Mesendoderm (in vitro differentiated cells): ENCODE results near the gene PAK4.

Experiments used
- DNase-seq: peaks from one replicate; pipeline ENCODE4 v3.0.0; 2013
- H2AK5ac ChIP-seq: 2 replicates; pipeline ENCODE4 v1.6.1; 2013; ENCODE audit warnings: low read length, inconsistent platforms
- H2BK120ac ChIP-seq: 2 replicates; pipeline ENCODE4 v1.6.1; 2013; ENCODE audit warnings: low read depth, mild to moderate bottlenecking, low read length, moderate library complexity, mixed read lengths
- H2BK15ac ChIP-seq: replicated peaks from 2 replicates; pipeline ENCODE4 v1.6.1; 2013; ENCODE audit warnings: low read depth, mild to moderate bottlenecking, moderate library complexity
- H2BK5ac ChIP-seq: 2 replicates; pipeline ENCODE4 v1.6.1; 2013; ENCODE audit warnings: low read length, inconsistent platforms
- H3K18ac ChIP-seq: 2 replicates; pipeline ENCODE4 v1.6.1; 2013; ENCODE audit warnings: mild to moderate bottlenecking, low read length, mixed read lengths
- H3K23ac ChIP-seq: one replicate; pipeline ENCODE4 v1.6.1; 2013; ENCODE audit warnings: low read length
- H3K27ac ChIP-seq: 2 replicates; pipeline ENCODE4 v1.5.1; 2013; ENCODE audit warnings: low read depth, mild to moderate bottlenecking, inconsistent platforms, low read length, moderate library complexity
- H3K27me3 ChIP-seq: 2 replicates; pipeline ENCODE4 v1.6.1; 2013; ENCODE audit warnings: low read length, control low read depth, mild to moderate bottlenecking, inconsistent platforms; ENCODE audit not compliant: insufficient read depth, poor library complexity
- H3K36me3 ChIP-seq: 2 replicates; pipeline ENCODE4 v1.6.1; 2013; ENCODE audit warnings: low read length, inconsistent platforms; ENCODE audit not compliant: control insufficient read depth, insufficient read depth
- H3K4ac ChIP-seq: one replicate; pipeline ENCODE4 v1.6.1; 2013; ENCODE audit warnings: low read depth, mild to moderate bottlenecking, low read length, moderate library complexity
- H3K4me1 ChIP-seq: 2 replicates; pipeline ENCODE4 v1.6.1; 2013; ENCODE audit warnings: low read depth, low read length, inconsistent platforms; ENCODE audit not compliant: control insufficient read depth
- H3K4me2 ChIP-seq: 2 replicates; pipeline ENCODE4 v1.6.1; 2013; ENCODE audit warnings: low read length
- H3K4me3 ChIP-seq: 2 replicates; pipeline ENCODE4 v1.5.1; 2013; ENCODE audit warnings: mild to moderate bottlenecking, low read length
- H3K56ac ChIP-seq: one replicate; pipeline ENCODE4 v1.6.1; 2013; ENCODE audit warnings: low read length
- H3K79me1 ChIP-seq: 2 replicates; pipeline ENCODE4 v1.6.1; 2013; ENCODE audit warnings: low read length, inconsistent platforms
- H3K79me2 ChIP-seq: 2 replicates; pipeline ENCODE4 v1.6.1; 2013; ENCODE audit warnings: mild to moderate bottlenecking, low read length; ENCODE audit not compliant: control insufficient read depth, insufficient read depth
- H3K9ac ChIP-seq: 2 replicates; pipeline ENCODE4 v1.6.1; 2013; ENCODE audit warnings: low read length, inconsistent platforms
- H4K5ac ChIP-seq: one replicate; pipeline ENCODE4 v1.6.1; 2013; ENCODE audit warnings: low read length
- H4K8ac ChIP-seq: one replicate; pipeline ENCODE4 v1.6.1; 2013; ENCODE audit warnings: low read depth, mild to moderate bottlenecking, control low read depth, low read length, moderate library complexity
- WGBS: extraction: QIAGEN DNeasy Blood & Tissue Kit; methylation state at CpG from one replicate; pipeline ENCODE4 v1.1.7; 2013; ENCODE audit warnings: low lambda C conversion rate, missing lambda C conversion rate; ENCODE audit not compliant: insufficient coverage; ENCODE audit errors: extremely low coverage; 5-methylcytosine and 5-hydroxymethylcytosine counted together

Gene PAK4

DNA sequence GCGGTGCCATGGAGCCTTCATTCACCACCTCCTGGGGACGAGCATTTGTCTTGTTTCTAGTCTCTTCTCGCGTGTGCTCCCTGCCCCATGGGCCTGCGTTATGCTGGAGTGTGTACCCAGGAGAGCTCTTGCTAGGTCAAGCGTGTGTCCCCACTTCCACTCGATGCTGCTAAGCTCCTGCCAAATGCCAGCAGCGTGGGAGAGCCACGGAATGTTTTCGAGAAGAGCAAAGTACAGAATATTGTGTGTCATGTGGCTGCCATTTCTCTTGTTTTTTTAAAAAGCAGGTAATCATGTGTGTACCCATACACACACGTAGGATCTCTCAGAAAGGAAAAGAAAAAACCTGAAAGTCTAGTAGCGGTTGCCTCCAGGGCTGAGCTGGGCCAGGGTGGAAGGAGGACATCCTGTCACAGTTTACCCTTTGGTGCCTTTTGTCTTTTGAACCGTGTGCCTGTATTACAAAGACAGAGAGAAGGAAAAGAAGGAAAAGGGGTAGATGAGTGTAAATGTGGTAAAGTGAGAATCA lies 28.6 kb downstream of the PAK4 start:
- Histone ChIP-seq H2AK5ac (no peak overlapping the region), H3K4me1 (peaks cover 7% of the 10 kb centered on the region), H3K79me1 (peaks cover 36% of the 10 kb centered on the region), H3K18ac (no peak overlapping the region), H2BK15ac (no peak overlapping the region), H3K36me3 (no peaks in the 10 kb centered on the region), H3K56ac (no peak overlapping the region), H3K4me2 (no peak overlapping the region), H3K27ac (no peak overlapping the region), H3K4me3 (no peak overlapping the region), H3K79me2 (peaks cover 18% of the 10 kb centered on the region), H3K4ac (no peak overlapping the region), H3K27me3 (no peaks in the 10 kb centered on the region), H2BK5ac (no peak overlapping the region), H3K23ac (no peak overlapping the region), H3K9ac (no peak overlapping the region), H2BK120ac (no peak overlapping the region), H4K8ac (no peak overlapping the region), H4K5ac (no peak overlapping the region)
- DNase-seq: no peak
- WGBS: no CpG with 5 or more reads among the region's 13 CpGs

DNA sequence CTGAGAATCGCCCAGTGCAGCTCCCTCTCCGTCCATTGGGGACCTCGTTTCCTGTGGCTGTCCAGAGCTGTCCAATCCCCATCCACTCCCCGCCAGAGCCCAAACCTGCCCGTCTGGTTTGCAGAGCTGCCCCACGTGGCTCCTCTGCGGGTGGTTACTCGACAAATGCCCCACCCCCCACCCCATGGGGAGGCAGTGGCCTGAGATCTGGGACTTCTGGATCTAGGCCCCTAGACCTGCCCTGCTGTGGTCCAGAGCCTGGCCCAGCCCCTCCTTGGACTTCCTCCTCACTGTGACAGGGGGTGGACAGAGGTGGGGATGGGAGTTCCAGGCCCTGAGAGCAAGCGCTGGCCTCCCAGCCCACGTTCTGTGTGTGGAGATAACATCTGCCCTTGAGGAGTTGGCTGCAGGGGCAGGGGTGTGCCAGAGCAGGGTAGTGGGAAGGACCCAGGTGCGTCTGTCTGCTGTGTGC lies 29.1 kb downstream of the PAK4 start:
- Histone ChIP-seq H3K27me3 (no peaks in the 10 kb centered on the region), H2AK5ac (no peak overlapping the region), H2BK15ac (no peak overlapping the region), H2BK120ac (no peak overlapping the region), H4K8ac (no peak overlapping the region), H3K79me1 (peaks cover 34% of the 10 kb centered on the region), H3K23ac (no peak overlapping the region), H3K4me2 (no peak overlapping the region), H3K4ac (no peak overlapping the region), H3K56ac (no peak overlapping the region), H3K27ac (no peak overlapping the region), H4K5ac (no peak overlapping the region), H3K4me1 (peaks cover 7% of the 10 kb centered on the region), H2BK5ac (no peak overlapping the region), H3K36me3 (no peaks in the 10 kb centered on the region), H3K79me2 (peaks cover 16% of the 10 kb centered on the region), H3K9ac (no peak overlapping the region), H3K4me3 (no peak overlapping the region), H3K18ac (no peak overlapping the region)
- WGBS: no CpG with 5 or more reads among the region's 11 CpGs
- peak; percentile 81 for DNase-seq

DNA sequence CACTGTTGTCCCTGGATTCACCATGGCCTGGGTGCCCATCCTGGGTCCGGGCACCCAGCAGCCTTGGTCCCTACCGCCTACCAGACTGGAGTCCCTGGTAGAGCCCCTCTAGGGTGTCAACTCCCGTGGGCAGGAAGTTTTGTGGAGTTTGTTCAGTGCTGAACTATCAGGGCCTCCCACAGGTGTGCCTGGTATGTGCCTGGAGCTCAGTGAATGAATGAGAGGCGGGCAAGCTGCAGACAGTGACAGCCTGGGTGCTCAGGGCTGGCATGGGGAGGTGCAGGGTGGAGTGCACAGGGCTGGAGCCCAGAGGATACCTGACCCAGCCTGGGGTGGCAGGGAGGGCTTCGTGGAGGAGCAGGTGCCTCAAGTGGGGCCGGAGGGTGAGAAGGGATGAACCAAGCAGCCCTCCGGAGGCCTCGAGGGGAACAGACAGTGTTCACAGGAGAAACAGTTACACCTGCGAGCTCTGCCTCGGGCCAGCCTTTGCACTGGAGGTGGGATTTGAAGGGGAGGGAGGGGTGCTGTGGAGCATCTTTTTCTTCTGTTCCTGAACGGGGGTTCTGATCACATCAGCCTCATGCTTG lies 29.6 kb downstream of the PAK4 start:
- no peak overlapping the region for H2AK5ac ChIP-seq
- H3K4ac ChIP-seq: no peak overlapping the region
- no peak overlapping the region for H3K27ac ChIP-seq
- DNase-seq: no peak
- no peak overlapping the region for H4K5ac ChIP-seq
- no peak overlapping the region for H3K18ac ChIP-seq
- no peak overlapping the region for H2BK120ac ChIP-seq
- WGBS: no CpG with 5 or more reads among the region's 11 CpGs
- H3K4me3 ChIP-seq: no peak overlapping the region
- H3K79me2 ChIP-seq: peaks cover 15% of the 10 kb centered on the region
- no peaks in the 10 kb centered on the region for H3K27me3 ChIP-seq
- no peak overlapping the region for H3K4me2 ChIP-seq
- peaks cover 34% of the 10 kb centered on the region for H3K79me1 ChIP-seq
- H3K4me1 ChIP-seq: peaks cover 7% of the 10 kb centered on the region
- H3K36me3 ChIP-seq: no peaks in the 10 kb centered on the region
- H2BK15ac ChIP-seq: no peak overlapping the region
- no peak overlapping the region for H2BK5ac ChIP-seq
- no peak overlapping the region for H3K9ac ChIP-seq
- no peak overlapping the region for H4K8ac ChIP-seq
- H3K23ac ChIP-seq: no peak overlapping the region
- no peak overlapping the region for H3K56ac ChIP-seq

DNA sequence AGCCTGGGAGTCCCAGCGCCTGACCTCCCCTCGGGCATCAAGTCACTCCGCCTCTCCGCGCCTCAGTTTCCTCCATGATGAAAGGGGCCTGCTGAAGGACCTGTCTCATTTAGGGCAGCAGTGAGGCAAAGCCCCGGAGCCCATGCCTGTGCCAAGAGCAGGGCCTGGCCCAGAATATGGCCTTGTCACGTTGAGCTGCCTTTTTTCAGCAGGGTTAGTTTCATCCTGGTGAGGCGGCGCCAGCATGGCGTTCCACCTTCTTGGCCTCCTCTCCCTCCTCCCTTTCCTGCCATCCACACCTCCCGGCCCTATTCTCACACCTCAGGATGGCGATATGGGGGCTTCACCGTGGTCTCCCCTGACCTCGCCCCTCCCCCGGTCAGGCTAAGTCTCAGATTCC lies 30.2 kb downstream of the PAK4 start:
- no peak for DNase-seq
- H3K9ac ChIP-seq: no peak overlapping the region
- H4K8ac ChIP-seq: no peak overlapping the region
- H2BK15ac ChIP-seq: no peak overlapping the region
- H3K79me1 ChIP-seq: peaks cover 31% of the 10 kb centered on the region
- H3K18ac ChIP-seq: no peak overlapping the region
- H3K4me2 ChIP-seq: no peak overlapping the region
- no peak overlapping the region for H4K5ac ChIP-seq
- no peak overlapping the region for H3K4ac ChIP-seq
- no CpG with 5 or more reads among the region's 15 CpGs for WGBS
- peak overlapping the region; percentile 34 for H3K56ac ChIP-seq
- no peak overlapping the region for H3K4me3 ChIP-seq
- no peak overlapping the region for H2AK5ac ChIP-seq
- H3K23ac ChIP-seq: no peak overlapping the region
- peaks cover 7% of the 10 kb centered on the region for H3K4me1 ChIP-seq
- H3K27me3 ChIP-seq: no peaks in the 10 kb centered on the region
- no peaks in the 10 kb centered on the region for H3K36me3 ChIP-seq
- H3K27ac ChIP-seq: no peak overlapping the region
- H2BK120ac ChIP-seq: no peak overlapping the region
- no peak overlapping the region for H2BK5ac ChIP-seq
- H3K79me2 ChIP-seq: peaks cover 14% of the 10 kb centered on the region

DNA sequence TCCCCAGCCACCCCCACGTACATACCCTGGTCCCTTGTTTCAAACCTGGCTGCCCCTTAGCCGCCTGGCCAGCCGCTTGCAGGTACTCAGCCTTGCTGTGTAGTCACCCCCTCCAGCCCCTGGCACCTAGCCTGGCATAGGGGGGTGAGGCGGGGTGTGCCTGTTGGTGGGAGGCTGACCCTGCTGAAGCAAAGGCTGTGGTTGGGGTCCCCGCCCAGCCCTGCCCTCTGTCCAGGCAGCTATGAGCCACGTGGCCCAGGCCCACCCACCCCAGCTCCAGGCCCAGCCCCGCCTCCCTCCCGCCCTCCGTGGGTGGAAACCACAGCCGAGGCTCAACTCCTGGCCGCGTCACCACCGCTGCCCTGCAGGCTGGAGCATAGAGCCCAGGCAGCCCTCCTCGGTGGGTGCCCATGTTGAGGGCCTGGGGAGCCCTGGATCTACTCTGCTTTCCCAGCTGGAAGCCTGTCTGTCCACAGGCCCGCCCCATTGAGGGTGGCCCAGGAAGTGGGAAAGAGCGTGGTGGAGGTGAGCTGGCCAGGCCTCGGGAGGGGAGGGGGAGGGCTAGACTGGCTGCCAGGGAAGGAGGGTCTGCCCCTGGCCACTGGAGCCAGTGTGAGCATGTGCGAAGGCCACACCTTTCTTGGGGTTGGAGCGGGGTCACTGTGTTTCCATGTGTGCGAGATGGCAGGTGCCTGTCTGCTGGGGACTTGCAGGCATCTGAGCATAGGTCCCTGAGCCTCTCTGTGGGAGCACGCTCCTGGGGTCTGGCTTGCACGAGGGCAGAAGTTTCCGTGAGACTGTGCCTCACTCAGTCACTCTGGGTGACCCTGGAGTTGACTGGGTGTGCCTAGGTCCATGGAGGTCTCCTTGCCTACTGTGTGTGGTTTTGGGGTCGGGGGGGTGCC lies 31.0 kb downstream of the PAK4 start:
- peaks cover 29% of the 10 kb centered on the region for H3K79me1 ChIP-seq
- no peak overlapping the region for H3K18ac ChIP-seq
- H2AK5ac ChIP-seq: no peak overlapping the region
- peaks cover 7% of the 10 kb centered on the region for H3K4me1 ChIP-seq
- no peak overlapping the region for H3K4me2 ChIP-seq
- H3K4me3 ChIP-seq: no peak overlapping the region
- no peak overlapping the region for H2BK15ac ChIP-seq
- H3K4ac ChIP-seq: no peak overlapping the region
- no CpG with 5 or more reads among the region's 24 CpGs for WGBS
- no peak overlapping the region for H4K5ac ChIP-seq
- no peak overlapping the region for H3K27ac ChIP-seq
- H3K36me3 ChIP-seq: no peaks in the 10 kb centered on the region
- H4K8ac ChIP-seq: no peak overlapping the region
- peaks cover 14% of the 10 kb centered on the region for H3K79me2 ChIP-seq
- H2BK120ac ChIP-seq: no peak overlapping the region
- H3K9ac ChIP-seq: no peak overlapping the region
- no peak overlapping the region for H3K23ac ChIP-seq
- no peak overlapping the region for H2BK5ac ChIP-seq
- no peak for DNase-seq
- H3K27me3 ChIP-seq: no peaks in the 10 kb centered on the region
- peak overlapping the region; percentile 34 for H3K56ac ChIP-seq
